Upper lobe of left lung (tissue), 4 donors: ENCODE measurements around the gene BAAT.

Experiments
- EP300 ChIP-seq, 4 donors: sonication (generic); formaldehyde crosslinking; IDR thresholded peaks; one replicate each; pipeline ENCODE4 v1.5.1; 2017; ENCODE audit warnings: antibody characterized with exemption in 4 of 4, control low read depth in 2 of 4
- POLR2A ChIP-seq, 4 donors: fragments of 450-650 bp; IDR thresholded peaks; one replicate each; pipeline ENCODE4 v1.5.1; 2016 to 2017; ENCODE audit warnings: antibody characterized with exemption in 4 of 4, mild to moderate bottlenecking in 2 of 4
- POLR2AphosphoS5 ChIP-seq, 2 donors: sonication (generic); formaldehyde crosslinking; IDR thresholded peaks; one replicate each; pipeline ENCODE4 v1.5.1; 2017; ENCODE audit warnings: antibody characterized with exemption in 2 of 2
- TF ChIP-seq, protein P1 (sequence below), 6 experiments: fragments of 450-650 bp in 4 of 6; fragments of 200-600 bp in 2 of 6; sonication (generic) in 2 of 6; IDR thresholded peaks; one replicate each; pipeline ENCODE4 v1.5.1; 2016 to 2019; ENCODE audit warnings: antibody characterized with exemption in 6 of 6

DNA sequence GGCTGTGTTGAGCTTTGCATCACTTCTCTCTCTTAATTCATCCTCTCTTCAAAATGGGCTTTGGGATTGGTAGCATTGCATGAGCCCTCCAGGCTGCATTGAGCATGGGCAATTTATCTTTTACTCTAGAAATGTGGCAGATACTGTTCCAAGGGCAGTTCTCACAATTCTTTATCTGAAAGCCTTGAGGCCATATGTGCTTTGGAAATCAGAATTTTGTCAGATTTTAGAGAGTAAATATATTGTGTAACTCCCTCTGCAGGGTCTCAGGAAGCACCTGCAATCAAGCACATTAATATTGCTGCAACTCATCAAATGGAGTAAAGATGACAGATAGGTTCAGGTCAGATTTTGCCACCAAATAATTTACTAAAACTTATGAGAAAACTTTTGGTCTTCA is 33.2 kb upstream of the BAAT start:
- TF ChIP-seq, protein P1, sequence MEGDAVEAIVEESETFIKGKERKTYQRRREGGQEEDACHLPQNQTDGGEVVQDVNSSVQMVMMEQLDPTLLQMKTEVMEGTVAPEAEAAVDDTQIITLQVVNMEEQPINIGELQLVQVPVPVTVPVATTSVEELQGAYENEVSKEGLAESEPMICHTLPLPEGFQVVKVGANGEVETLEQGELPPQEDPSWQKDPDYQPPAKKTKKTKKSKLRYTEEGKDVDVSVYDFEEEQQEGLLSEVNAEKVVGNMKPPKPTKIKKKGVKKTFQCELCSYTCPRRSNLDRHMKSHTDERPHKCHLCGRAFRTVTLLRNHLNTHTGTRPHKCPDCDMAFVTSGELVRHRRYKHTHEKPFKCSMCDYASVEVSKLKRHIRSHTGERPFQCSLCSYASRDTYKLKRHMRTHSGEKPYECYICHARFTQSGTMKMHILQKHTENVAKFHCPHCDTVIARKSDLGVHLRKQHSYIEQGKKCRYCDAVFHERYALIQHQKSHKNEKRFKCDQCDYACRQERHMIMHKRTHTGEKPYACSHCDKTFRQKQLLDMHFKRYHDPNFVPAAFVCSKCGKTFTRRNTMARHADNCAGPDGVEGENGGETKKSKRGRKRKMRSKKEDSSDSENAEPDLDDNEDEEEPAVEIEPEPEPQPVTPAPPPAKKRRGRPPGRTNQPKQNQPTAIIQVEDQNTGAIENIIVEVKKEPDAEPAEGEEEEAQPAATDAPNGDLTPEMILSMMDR (IDR thresholded peaks at IDR 0.05): no peak
- TF ChIP-seq POLR2AphosphoS5 (IDR thresholded peaks at IDR 0.05) (no peak), POLR2A (IDR thresholded peaks at IDR 0.05) (no peak), EP300 (IDR thresholded peaks at IDR 0.05) (no peak)
